HEK293 (cell line): ENCODE results near the gene UBE2G1.

Source experiments
- FEZF1 ChIP-seq: fragments of 450-650 bp; formaldehyde crosslinking; IDR thresholded peaks from 2 replicates; pipeline ENCODE4 v1.5.1; 2016; ENCODE audit warnings: missing biosample characterization, missing genetic modification characterization
- GLIS1 ChIP-seq: fragments of 450-650 bp; formaldehyde crosslinking; IDR thresholded peaks from 2 replicates; pipeline ENCODE4 v1.5.1; 2016; ENCODE audit warnings: missing biosample characterization, missing genetic modification characterization
- OSR2 ChIP-seq: fragments of 450-650 bp; formaldehyde crosslinking; IDR thresholded peaks from 2 replicates; pipeline ENCODE4 v1.5.1; 2016; ENCODE audit warnings: missing biosample characterization, missing genetic modification characterization
- PRDM1 ChIP-seq: fragments of 450-650 bp; formaldehyde crosslinking; IDR thresholded peaks from 2 replicates; pipeline ENCODE4; 2016; ENCODE audit warnings: missing biosample characterization, missing genetic modification characterization
- SCRT2 ChIP-seq: fragments of 450-650 bp; formaldehyde crosslinking; IDR thresholded peaks from 2 replicates; pipeline ENCODE4 v1.5.1; 2016; ENCODE audit warnings: missing biosample characterization, missing genetic modification characterization
- WT1 ChIP-seq: fragments of 450-650 bp; formaldehyde crosslinking; IDR thresholded peaks from 2 replicates; pipeline ENCODE4 v1.5.1; 2016; ENCODE audit warnings: missing biosample characterization, missing genetic modification characterization
- YY1 ChIP-seq: fragments of 450-650 bp; formaldehyde crosslinking; IDR thresholded peaks from 2 replicates; pipeline ENCODE4 v1.5.1; 2018; ENCODE audit warnings: missing biosample characterization, missing genetic modification characterization
- ZBTB17 ChIP-seq: fragments of 450-650 bp; formaldehyde crosslinking; IDR thresholded peaks from 2 replicates; pipeline ENCODE4 v1.5.1; 2016; ENCODE audit warnings: missing biosample characterization, missing genetic modification characterization
- ZBTB48 ChIP-seq: fragments of 450-650 bp; formaldehyde crosslinking; IDR thresholded peaks from 2 replicates; pipeline ENCODE4 v1.5.1; 2016; ENCODE audit warnings: missing biosample characterization, missing genetic modification characterization
- ZNF239 ChIP-seq: fragments of 450-650 bp; formaldehyde crosslinking; IDR thresholded peaks from 2 replicates; pipeline ENCODE4 v1.5.1; 2016; ENCODE audit warnings: missing biosample characterization, missing genetic modification characterization
- ZNF24 ChIP-seq: fragments of 450-650 bp; formaldehyde crosslinking; IDR thresholded peaks from 2 replicates; pipeline ENCODE4 v1.5.1; 2016; ENCODE audit warnings: missing biosample characterization, missing genetic modification characterization
- ZNF366 ChIP-seq: fragments of 450-650 bp; formaldehyde crosslinking; conservative IDR thresholded peaks from 2 replicates; pipeline ENCODE4 v1.5.1; 2016; ENCODE audit warnings: missing biosample characterization, missing genetic modification characterization
- ZNF600 ChIP-seq: fragments of 450-650 bp; formaldehyde crosslinking; IDR thresholded peaks from 2 replicates; pipeline ENCODE4 v1.5.1; 2016; ENCODE audit warnings: missing biosample characterization, missing genetic modification characterization
- ZNF629 ChIP-seq: fragments of 450-650 bp; formaldehyde crosslinking; IDR thresholded peaks from 2 replicates; pipeline ENCODE4 v1.5.1; 2017; ENCODE audit warnings: missing biosample characterization, missing genetic modification characterization
- ZNF658 ChIP-seq: fragments of 450-650 bp; formaldehyde crosslinking; IDR thresholded peaks from 2 replicates; pipeline ENCODE4; 2016; ENCODE audit warnings: missing biosample characterization, missing genetic modification characterization
- ZNF670 ChIP-seq: fragments of 450-650 bp; formaldehyde crosslinking; IDR thresholded peaks from 2 replicates; pipeline ENCODE4 v1.5.1; 2016; ENCODE audit warnings: missing biosample characterization, missing genetic modification characterization, low read depth
- TF ChIP-seq, protein P1 (sequence below): fragments of 450-650 bp; formaldehyde crosslinking; IDR thresholded peaks from 2 replicates; pipeline ENCODE4 v1.5.1; 2016; ENCODE audit warnings: missing biosample characterization, missing genetic modification characterization
- TF ChIP-seq, protein P2 (sequence below): fragments of 450-650 bp; formaldehyde crosslinking; IDR thresholded peaks from 2 replicates; pipeline ENCODE4 v1.5.1; 2017; ENCODE audit warnings: missing biosample characterization, missing genetic modification characterization
- TF ChIP-seq, protein P3 (sequence below): fragments of 450-650 bp; formaldehyde crosslinking; IDR thresholded peaks from 2 replicates; pipeline ENCODE4 v1.5.1; 2016; ENCODE audit warnings: missing biosample characterization, missing genetic modification characterization, low read depth
- TF ChIP-seq, protein P4 (sequence below): fragments of 450-650 bp; formaldehyde crosslinking; IDR thresholded peaks from 2 replicates; pipeline ENCODE4 v1.5.1; 2016; ENCODE audit warnings: missing biosample characterization, missing genetic modification characterization, borderline replicate concordance
- TF ChIP-seq, protein P5 (sequence below): fragments of 450-650 bp; formaldehyde crosslinking; IDR thresholded peaks from 2 replicates; pipeline ENCODE4 v1.5.1; 2016; ENCODE audit warnings: missing biosample characterization, missing genetic modification characterization

UBE2G1 gene

DNA sequence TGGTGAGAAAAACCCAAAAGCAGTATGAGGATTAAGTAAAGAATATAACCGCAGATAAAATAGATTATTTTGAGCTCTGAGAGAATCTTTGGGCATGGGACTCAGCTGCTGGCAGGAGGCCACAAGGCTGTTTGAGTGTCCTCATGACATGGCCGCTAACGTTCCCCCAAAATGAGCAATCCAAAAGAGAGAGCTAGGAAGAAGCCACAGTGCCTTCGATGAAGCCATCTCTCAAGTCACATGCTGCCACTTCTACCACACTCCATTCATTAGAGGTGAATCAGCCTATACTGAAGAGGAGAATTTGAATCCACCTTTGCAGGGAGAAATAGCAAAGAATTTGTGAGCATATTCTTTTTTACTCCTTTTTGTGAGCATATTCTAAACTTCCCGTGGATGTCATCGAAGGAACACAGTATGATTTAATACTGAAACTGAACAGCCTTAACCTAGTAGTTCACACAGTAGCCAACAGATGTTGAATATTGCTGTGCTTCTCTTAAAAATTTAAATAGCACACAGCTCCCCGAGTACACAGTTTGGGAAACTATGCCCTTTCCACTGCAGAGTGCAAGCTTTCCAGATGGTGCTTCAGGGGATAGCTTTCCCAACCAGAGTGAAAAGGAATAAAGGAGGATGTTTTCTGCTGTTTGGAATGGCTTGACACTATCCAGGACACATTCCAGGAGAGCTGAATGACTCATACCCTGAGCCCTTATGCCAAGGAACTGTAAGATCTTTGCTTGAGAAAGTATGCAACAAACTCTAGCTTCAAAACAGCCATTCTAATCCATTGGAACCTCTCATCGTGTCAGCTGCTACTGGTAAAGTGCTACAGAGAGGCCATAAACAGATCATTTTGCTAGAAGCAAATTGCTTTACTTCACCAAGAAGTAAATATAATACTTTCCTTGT lies 136.6 kb downstream of the UBE2G1 start (continued):
- TF ChIP-seq, protein P1, sequence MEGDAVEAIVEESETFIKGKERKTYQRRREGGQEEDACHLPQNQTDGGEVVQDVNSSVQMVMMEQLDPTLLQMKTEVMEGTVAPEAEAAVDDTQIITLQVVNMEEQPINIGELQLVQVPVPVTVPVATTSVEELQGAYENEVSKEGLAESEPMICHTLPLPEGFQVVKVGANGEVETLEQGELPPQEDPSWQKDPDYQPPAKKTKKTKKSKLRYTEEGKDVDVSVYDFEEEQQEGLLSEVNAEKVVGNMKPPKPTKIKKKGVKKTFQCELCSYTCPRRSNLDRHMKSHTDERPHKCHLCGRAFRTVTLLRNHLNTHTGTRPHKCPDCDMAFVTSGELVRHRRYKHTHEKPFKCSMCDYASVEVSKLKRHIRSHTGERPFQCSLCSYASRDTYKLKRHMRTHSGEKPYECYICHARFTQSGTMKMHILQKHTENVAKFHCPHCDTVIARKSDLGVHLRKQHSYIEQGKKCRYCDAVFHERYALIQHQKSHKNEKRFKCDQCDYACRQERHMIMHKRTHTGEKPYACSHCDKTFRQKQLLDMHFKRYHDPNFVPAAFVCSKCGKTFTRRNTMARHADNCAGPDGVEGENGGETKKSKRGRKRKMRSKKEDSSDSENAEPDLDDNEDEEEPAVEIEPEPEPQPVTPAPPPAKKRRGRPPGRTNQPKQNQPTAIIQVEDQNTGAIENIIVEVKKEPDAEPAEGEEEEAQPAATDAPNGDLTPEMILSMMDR (tag by site-specific recombination): no peak
- TF ChIP-seq, protein P2, sequence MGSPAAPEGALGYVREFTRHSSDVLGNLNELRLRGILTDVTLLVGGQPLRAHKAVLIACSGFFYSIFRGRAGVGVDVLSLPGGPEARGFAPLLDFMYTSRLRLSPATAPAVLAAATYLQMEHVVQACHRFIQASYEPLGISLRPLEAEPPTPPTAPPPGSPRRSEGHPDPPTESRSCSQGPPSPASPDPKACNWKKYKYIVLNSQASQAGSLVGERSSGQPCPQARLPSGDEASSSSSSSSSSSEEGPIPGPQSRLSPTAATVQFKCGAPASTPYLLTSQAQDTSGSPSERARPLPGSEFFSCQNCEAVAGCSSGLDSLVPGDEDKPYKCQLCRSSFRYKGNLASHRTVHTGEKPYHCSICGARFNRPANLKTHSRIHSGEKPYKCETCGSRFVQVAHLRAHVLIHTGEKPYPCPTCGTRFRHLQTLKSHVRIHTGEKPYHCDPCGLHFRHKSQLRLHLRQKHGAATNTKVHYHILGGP (tag by site-specific recombination): no peak
- TF ChIP-seq, protein P3, sequence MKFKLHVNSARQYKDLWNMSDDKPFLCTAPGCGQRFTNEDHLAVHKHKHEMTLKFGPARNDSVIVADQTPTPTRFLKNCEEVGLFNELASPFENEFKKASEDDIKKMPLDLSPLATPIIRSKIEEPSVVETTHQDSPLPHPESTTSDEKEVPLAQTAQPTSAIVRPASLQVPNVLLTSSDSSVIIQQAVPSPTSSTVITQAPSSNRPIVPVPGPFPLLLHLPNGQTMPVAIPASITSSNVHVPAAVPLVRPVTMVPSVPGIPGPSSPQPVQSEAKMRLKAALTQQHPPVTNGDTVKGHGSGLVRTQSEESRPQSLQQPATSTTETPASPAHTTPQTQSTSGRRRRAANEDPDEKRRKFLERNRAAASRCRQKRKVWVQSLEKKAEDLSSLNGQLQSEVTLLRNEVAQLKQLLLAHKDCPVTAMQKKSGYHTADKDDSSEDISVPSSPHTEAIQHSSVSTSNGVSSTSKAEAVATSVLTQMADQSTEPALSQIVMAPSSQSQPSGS (tag by site-specific recombination): no peak
- TF ChIP-seq, protein P4, sequence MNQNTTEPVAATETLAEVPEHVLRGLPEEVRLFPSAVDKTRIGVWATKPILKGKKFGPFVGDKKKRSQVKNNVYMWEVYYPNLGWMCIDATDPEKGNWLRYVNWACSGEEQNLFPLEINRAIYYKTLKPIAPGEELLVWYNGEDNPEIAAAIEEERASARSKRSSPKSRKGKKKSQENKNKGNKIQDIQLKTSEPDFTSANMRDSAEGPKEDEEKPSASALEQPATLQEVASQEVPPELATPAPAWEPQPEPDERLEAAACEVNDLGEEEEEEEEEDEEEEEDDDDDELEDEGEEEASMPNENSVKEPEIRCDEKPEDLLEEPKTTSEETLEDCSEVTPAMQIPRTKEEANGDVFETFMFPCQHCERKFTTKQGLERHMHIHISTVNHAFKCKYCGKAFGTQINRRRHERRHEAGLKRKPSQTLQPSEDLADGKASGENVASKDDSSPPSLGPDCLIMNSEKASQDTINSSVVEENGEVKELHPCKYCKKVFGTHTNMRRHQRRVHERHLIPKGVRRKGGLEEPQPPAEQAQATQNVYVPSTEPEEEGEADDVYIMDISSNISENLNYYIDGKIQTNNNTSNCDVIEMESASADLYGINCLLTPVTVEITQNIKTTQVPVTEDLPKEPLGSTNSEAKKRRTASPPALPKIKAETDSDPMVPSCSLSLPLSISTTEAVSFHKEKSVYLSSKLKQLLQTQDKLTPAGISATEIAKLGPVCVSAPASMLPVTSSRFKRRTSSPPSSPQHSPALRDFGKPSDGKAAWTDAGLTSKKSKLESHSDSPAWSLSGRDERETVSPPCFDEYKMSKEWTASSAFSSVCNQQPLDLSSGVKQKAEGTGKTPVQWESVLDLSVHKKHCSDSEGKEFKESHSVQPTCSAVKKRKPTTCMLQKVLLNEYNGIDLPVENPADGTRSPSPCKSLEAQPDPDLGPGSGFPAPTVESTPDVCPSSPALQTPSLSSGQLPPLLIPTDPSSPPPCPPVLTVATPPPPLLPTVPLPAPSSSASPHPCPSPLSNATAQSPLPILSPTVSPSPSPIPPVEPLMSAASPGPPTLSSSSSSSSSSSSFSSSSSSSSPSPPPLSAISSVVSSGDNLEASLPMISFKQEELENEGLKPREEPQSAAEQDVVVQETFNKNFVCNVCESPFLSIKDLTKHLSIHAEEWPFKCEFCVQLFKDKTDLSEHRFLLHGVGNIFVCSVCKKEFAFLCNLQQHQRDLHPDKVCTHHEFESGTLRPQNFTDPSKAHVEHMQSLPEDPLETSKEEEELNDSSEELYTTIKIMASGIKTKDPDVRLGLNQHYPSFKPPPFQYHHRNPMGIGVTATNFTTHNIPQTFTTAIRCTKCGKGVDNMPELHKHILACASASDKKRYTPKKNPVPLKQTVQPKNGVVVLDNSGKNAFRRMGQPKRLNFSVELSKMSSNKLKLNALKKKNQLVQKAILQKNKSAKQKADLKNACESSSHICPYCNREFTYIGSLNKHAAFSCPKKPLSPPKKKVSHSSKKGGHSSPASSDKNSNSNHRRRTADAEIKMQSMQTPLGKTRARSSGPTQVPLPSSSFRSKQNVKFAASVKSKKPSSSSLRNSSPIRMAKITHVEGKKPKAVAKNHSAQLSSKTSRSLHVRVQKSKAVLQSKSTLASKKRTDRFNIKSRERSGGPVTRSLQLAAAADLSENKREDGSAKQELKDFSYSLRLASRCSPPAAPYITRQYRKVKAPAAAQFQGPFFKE (tag by site-specific recombination): no peak
- TF ChIP-seq ZNF670 (no peak), ZNF24 (tag by site-specific recombination) (0 out of 2 replicates have a peak, but pooled peaks have one; percentile 27), ZNF629 (peak; percentile 49; the same call in 1 of the 2 replicates), ZNF239 (no peak), ZNF600 (tag by site-specific recombination) (peak; percentile 93), FEZF1 (tag by site-specific recombination) (peak; percentile 62), WT1 (peak; percentile 51; the same call in 1 of the 2 replicates), ZNF366 (tag by site-specific recombination) (peak; percentile 59), OSR2 (peak; percentile 97), YY1 (tag by site-specific recombination) (no peak), ZNF658 (tag by site-specific recombination) (no peak), GLIS1 (tag by site-specific recombination) (peak; percentile 37; the same call in 1 of the 2 replicates), ZBTB48 (tag by site-specific recombination) (peak; percentile 70), SCRT2 (tag by site-specific recombination) (no peak), PRDM1 (tag by site-specific recombination) (peak; percentile 96), ZBTB17 (tag by site-specific recombination) (peak; percentile 84)
- TF ChIP-seq, protein P5, sequence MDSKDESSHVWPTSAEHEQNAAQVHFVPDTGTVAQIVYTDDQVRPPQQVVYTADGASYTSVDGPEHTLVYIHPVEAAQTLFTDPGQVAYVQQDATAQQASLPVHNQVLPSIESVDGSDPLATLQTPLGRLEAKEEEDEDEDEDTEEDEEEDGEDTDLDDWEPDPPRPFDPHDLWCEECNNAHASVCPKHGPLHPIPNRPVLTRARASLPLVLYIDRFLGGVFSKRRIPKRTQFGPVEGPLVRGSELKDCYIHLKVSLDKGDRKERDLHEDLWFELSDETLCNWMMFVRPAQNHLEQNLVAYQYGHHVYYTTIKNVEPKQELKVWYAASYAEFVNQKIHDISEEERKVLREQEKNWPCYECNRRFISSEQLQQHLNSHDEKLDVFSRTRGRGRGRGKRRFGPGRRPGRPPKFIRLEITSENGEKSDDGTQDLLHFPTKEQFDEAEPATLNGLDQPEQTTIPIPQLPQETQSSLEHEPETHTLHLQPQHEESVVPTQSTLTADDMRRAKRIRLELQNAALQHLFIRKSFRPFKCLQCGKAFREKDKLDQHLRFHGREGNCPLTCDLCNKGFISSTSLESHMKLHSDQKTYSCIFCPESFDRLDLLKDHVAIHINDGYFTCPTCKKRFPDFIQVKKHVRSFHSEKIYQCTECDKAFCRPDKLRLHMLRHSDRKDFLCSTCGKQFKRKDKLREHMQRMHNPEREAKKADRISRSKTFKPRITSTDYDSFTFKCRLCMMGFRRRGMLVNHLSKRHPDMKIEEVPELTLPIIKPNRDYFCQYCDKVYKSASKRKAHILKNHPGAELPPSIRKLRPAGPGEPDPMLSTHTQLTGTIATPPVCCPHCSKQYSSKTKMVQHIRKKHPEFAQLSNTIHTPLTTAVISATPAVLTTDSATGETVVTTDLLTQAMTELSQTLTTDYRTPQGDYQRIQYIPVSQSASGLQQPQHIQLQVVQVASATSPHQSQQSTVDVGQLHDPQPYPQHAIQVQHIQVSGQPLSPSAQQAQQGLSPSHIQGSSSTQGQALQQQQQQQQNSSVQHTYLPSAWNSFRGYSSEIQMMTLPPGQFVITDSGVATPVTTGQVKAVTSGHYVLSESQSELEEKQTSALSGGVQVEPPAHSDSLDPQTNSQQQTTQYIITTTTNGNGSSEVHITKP (tag by site-specific recombination): peak; percentile 37; the same call in 1 of the 2 replicates
